EL (cell line): ENCODE results near the gene CDKN1B.
A peak's percentile ranks its signal among the peaks of the same experiment; 100 is the strongest.

Source experiments
- DNase-seq: peaks from one replicate; pipeline ENCODE4 v3.0.0-alpha.2; 2016

The CDKN1B gene

DNA sequence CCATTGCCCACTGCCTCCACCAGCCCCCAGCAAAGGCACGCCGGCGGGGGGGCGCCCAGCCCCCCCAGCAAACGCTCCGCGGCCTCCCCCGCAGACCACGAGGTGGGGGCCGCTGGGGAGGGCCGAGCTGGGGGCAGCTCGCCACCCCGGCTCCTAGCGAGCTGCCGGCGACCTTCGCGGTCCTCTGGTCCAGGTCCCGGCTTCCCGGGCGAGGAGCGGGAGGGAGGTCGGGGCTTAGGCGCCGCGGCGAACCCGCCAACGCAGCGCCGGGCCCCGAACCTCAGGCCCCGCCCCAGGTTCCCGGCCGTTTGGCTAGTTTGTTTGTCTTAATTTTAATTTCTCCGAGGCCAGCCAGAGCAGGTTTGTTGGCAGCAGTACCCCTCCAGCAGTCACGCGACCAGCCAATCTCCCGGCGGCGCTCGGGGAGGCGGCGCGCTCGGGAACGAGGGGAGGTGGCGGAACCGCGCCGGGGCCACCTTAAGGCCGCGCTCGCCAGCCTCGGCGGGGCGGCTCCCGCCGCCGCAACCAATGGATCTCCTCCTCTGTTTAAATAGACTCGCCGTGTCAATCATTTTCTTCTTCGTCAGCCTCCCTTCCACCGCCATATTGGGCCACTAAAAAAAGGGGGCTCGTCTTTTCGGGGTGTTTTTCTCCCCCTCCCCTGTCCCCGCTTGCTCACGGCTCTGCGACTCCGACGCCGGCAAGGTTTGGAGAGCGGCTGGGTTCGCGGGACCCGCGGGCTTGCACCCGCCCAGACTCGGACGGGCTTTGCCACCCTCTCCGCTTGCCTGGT is at the start of gene CDKN1B:
TSS of gene CDKN1B (plus strand) at position 576 of the 793 bp plus-strand sequence. CDS start 472 bp downstream, outside the sequence.
- peak; percentile 97 for DNase-seq

DNA sequence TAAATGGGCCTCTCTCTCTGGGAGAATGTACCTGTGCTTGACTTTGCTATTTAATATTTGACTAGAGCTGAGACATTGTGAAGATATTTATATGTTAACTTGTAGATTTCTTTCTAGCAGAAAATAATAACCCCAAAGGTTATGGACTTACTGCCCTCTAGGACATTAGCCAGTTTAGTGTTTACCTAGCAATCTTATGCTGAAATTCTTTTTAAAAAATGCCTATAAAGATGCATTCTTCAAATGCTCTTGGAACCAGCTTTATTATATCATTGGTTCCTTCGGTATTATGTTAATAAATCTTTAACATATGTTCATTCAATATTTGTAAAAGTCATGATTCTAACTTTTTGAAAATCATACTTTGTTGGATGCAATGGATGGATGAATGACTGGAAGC is 49.2 kb upstream of the CDKN1B start:
- DNase-seq: no peak

DNA sequence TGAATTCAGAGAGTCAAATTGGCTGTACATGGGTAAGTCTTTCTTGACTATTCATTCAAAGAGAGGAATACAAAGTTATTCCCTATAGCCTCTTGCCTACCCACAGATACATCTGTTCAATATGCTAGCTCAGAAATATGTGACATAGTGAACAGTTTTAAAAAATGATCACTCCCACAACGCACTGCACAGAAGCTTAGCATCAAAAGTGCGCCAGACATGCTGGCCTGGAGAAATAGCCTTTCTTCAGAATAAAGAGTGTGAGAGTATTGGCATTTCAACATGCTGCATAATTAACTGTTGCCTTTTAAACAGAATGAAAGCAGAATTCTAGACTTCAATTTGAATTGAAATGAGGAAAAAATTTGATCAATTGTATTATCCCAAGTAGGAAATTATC is 48.1 kb upstream of the CDKN1B start:
- no peak for DNase-seq

DNA sequence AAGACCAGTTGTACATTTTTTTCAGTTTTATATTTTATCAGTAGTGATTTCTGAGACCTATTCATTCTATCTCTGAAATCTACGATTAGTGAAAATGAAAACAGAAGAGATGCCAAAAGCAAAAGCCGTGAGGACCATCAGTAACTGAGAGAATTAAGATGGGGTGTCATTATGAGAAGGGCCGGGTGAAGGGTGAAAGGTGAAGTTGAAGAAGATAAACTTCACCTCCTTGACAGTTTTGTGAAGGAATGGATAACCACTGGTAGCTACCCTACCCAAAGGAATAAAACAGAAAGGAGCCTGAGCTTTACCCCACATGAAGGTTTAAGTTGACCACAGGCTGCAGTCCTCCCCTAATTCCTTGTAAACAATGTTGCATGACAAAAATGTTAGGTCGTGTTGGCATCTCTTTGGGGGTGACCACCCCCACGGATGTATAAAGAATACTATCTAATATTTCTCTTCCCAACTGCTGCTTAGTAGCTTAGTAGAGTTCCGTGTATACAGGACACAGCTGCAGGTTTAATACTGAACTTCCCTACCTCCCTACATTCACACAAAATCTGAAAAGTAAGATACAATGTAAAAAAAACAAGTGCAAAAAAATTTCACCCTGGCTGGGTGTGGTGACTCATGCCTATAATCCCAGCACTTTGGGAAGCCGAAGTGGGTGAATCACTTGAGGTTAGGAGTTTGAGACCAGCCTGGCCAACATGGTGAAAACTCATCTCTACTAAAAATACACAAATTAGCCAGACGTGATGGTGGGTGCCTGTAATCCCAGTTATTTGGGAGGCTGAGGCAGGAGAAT is 45.1 kb upstream of the CDKN1B start:
- peak; percentile 85 for DNase-seq

DNA sequence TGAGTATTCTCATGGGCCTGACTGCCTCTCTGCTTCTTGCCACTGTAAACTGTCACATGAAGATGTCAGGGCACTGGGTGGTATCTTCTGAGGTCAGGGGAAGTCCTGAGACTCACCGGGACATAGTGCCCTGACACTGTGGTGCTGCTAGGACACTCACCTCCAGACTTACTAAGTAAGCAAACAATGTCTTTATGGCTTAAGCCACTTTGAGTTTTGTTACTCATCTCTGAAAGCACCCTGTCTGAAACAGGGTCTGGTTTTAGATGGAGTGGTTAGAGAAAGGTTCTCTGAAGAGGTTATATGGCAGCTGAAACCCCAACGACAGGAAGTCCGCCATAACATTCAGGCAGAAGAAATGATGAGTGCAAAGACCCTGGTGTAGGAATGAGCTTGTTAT is 43.9 kb upstream of the CDKN1B start:
- DNase-seq: no peak

DNA sequence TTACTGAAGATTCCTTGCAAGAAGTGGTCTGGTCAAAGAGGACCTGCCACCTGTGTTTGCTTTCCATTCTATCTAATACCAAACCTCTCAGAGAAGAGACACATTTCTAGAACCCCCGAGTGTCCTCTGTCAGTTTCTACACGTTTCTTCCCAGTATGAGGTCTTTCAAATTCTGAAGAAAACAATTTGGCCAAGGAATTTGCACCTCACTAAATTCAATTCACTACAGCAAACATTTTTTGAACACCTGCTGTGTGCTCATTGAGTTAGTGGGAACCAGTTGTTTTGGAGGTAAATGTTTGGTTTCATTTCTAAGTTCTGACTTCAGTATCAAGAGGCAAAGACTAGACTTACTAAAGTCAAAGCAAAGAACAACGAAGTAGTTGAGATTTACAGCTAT is 40.6 kb upstream of the CDKN1B start:
- no peak for DNase-seq

DNA sequence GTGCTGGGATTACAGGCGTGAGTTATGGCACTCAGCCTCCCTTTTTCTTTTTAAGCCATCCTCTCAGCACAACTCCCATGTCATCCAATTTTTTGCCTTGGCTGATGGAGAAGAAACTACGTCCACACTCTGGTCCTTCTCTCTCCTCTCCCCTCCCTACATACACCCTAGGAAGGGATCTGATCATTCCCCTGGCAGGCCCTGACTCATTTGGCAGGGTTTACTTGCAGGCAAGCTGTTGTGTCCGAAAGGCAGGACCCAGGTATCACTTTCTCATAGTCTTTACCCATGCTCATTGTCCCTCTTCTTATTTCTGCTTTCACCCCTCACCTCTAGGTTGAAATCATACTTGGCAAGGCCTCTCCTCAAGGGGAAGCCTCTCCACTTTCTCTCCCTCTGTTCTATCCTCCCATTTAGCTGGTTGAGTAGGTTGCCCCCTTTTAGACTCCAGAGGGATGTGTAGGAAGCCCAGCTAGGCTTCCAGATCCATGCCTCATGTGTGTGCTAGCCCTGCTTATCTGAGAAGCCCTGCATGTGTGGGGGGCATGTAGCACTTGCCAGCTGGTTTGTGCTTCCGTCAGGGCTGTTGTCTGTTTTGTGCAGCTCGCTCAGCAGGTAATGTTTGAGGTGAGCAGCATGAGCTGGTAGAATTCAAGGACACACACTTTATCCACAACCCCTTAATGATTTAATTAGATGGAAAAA is 36.0 kb upstream of the CDKN1B start:
- DNase-seq: no peak

DNA sequence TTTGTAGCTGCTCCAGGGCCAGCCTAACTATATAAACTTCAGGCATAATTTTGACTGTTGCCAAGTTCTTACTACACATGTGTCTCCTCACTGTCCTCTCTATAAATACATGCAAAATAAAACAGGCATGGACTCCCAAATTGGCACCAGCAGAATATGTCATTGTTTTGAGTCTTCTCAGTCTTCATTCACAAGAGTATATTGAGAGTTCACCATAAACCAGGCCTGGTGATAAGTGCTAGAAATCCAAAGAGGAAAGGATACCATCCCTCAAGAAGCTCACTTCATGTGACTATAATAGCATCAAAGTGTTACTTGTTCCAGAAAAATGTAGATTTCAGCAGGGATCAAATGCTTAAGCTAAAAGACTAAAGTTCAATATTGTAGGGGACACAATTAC is 34.9 kb upstream of the CDKN1B start:
- no peak for DNase-seq

GRCh38 chr12:12683136-12683697 is 34.0 kb upstream of the CDKN1B start:
- DNase-seq: no peak

GRCh38 chr12:12683725-12684124 is 33.4 kb upstream of the CDKN1B start:
- no peak for DNase-seq

DNA sequence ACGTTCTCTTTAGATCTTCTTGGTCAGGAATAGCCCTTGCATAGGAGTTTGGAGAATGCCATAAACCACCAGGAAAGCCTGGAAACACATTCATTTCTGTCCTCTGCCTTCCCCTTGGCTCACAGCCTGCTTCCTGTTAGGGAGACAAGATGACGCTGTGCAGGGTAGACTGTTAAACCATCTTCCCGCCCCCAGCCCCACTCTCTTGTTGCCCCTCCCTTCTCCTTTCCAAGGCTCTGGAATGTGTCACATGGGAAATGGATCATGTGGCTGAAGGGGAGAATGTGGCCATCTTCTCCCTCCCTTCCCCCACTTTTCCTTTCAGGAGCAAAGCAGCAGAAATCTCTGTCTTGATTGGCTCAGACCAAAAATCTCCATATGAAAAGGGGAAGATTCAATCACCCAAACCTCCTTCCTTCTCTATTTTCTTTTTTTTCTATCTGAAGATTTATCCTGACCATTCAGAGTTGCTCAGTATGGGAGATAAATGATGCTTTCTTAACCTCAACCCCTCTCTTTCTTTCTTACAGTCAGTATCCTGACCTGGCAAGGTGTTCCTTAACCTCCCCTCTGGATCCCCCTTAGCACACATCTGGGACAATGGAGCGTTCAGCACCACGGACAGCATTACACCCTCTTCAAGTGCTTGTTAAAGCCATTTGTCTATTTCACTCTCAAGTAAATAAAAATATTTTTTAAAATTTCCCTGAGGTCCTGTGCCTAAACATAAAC is 32.6 kb upstream of the CDKN1B start:
- DNase-seq: peak; percentile 45

DNA sequence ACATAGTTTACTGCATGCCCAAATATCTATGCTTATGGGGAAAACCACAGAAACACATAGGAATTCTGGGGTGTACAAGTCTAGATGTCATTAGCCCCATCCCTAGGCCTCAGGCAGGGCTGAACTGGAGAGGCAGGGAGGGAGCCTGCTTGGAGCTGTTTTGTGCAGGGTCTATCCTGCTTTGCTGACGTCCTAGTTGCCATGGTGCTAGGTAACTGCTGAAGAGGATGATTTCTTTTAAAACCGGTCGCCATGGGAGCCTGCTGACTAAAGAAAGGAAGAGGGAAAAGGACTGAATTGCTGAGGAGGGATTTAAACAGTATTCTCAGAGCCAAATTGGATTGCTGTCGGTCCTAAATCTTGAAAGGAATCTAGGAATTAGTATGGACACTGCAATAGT is 31.9 kb upstream of the CDKN1B start:
- no peak for DNase-seq

- DNase-seq: peak; percentile 31
These were observed 30.7 kb upstream of the CDKN1B start for GRCh38 chr12:12686472-12686871.

GRCh38 chr12:12686925-12687324 is 30.2 kb upstream of the CDKN1B start:
- DNase-seq: peak; percentile 71

DNA sequence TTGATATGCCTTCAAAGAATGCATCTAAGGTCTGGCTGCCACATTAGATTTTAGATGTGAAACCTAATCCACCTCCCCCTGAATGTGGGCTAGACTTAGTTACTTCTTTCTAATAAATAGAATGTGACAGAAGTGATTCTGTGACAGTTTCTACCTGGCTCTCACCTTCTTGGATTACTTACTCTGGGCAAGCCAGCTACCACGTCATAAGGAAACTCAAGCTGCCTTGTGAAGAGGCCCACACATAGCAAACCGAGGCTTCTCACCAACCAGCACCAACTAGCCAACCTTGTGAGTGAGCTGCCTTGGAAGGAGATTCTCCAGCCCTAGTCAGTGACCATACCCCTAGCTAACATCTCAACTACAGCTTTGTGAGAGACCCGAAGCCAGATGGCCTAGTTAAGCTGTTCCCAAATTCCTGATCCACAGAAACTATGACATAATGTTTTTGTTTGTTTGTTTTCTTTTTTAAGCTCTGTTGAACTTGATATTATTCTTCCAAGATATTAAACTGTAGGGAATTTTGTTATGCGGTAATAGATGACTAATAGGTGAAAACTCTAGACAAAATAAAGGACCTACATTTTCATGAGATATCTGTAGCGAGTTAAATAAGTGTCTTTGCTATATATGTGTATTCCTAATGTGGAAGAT is 27.4 kb upstream of the CDKN1B start:
- DNase-seq: peak; percentile 48

DNA sequence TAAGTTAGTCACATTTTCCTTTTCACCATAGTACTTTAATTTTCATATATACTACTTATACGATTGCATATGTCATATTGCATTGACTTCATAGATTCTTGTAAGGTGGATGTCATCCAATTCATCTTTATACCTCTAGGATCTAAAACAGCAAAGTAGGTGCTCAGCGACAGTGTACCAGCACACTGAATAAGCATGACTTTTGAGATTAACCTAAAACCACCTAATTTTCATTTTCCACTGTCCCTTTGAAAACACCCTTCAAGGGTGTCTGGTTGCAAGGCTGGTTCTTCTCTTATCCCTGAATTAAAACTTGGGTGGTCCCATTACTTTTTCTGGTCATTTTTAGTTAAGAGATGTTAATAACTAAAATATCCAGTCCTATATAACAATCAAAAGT is 25.6 kb upstream of the CDKN1B start:
- DNase-seq: no peak

DNA sequence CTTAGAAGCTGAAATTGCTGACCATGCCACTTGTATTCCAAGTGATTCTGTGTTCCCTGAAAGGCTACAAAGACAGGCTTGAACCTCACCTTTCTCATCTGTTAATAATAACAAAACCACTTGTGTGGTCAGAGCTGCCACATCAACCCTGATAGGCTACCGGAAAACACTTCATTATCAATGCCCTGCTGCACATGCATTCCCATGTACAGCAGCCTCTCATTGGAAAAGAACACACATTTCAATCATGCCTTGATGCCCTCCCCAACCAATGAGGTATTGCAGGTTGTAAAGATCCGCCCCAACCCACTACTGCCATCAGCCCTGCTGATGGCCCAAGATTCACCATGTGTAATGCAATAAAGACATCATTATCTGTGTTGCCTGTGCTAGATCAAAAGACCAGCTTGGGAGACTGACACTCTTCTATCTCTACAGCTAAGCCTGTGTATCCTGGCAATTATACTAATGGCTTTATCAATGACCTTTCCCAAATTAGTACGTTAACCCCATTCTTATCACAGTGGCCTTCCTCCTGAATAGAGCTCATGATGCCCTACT is 24.0 kb upstream of the CDKN1B start:
- no peak for DNase-seq

DNA sequence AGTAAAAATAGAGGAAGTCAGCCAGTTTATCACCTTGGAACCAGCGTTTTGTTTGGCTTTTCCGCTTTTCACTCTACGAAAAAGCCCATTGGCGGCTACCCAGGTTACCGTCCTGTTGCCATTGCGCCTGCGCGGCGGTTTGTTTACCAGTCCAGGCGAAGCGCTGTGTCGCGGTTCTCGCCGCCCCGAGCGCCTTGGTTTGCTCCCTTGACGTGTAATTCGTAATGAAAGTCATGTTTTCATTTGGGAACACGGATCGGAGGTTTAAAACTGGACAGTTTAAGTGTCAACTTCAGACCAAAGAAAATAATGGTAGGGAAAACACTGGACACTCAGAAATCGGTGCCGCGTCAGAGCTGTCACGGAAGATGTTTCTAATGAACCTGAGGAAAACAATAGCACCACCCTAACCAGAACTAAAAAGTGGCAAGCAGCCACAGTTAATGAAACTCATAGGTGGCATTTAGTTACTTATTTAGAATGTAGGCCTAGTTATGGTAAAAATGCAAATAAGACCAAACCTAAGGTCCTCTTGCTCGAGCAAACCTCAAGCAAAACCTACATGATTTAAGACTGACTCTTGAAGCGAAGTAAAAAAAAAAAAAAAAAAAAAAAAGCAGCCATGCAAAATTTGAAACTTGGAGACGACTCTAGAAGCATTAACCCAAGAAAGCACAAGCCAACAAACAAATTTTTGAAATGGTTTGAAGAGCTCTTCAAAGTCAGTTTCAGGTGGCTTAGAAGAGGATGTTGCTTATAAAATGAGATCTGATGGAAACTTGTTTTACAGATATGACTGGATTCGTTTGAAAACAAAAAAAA is 20.4 kb upstream of the CDKN1B start:
- peak; percentile 84 for DNase-seq

DNA sequence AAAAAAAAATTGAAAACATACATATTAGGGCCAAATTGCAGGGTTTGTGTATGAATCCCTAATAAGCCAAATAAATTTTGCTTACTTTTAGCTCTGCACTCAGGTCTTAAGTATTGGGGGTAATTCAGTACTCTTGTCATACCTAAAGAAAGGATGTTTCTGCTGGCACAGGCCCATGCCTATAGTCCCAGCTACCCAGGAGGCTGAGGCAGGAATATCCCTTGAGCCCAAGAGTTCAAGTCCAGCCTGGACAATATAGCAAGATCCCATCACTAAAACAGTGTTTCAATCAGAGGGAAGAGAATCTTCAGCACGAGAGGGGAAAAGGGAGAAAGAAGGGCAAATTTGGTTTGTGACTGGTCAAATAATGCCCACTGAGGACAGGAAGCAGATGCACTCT is 17.8 kb upstream of the CDKN1B start:
- no peak for DNase-seq

DNA sequence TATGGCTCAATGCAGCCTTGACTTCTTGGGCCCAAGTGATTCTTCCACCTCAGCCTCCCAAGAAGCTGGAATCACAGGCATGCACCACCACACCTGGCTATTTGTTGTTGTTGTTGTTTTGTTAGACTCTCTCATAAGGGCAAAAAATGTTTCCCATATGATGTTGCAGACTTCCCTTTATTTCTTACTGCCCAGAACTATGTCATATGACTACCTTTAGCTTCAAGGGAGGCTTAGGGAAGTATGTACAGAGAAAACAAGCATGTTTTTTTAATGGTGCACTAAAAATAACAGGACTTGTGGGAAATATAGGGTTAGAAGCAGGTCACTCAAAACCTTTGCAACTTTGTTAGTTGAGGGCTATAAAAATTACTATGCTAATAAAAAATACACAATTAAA is 16.9 kb upstream of the CDKN1B start:
- no peak for DNase-seq

DNA sequence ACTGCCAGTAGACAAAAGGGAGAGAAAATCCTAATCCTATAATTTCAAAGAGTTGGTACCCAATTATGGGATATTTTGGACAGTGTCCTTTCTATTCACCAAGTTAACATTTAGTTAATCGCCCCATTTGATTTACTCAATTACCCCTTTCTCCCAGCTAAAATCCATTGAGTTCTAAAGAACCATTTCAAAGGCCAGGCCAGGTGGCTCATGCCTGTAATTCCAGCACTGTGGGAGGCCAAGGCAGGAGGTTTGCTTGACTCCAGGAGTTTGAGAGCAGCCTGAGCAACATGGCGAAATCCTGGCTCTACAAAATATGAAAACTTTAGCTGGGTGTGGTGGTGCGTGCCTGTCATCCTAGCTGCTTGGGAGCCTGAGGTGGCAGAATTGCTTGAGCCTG is 15.7 kb upstream of the CDKN1B start:
- no peak for DNase-seq
